NCI-H2081 (cell line): ENCODE measurements around the gene CPED1.
A peak's percentile ranks its signal among the peaks of the same experiment; 100 is the strongest.
"Not testable (repeated sequence)": the region's sequence is repeated elsewhere in the genome, so short reads cannot be mapped to it uniquely, and the experiment has no call there.

Experiments
- DNase-seq, 2 experiments: peaks; one replicate each; lab custom pipeline; 2025; lab: John Stamatoyannopoulos, UW

The CPED1 gene

GRCh38 chr7:121041516-121042148 lies 53.1 kb downstream of the CPED1 start:
- peak in 1 of 2 experiments; percentile 27 for DNase-seq

- no peak for DNase-seq
Measured at GRCh38 chr7:121042195-121042594, 53.7 kb downstream of the CPED1 start.

GRCh38 chr7:121042899-121043298 lies 54.4 kb downstream of the CPED1 start:
- DNase-seq: no peak

- DNase-seq: no peak
Measured at GRCh38 chr7:121043314-121044234, 55.1 kb downstream of the CPED1 start.

- no peak for DNase-seq
Measured at GRCh38 chr7:121045090-121045489, 56.6 kb downstream of the CPED1 start.

GRCh38 chr7:121046009-121046408 lies 57.5 kb downstream of the CPED1 start:
- no peak for DNase-seq

- no peak for DNase-seq
Measured at GRCh38 chr7:121046893-121047468, 58.5 kb downstream of the CPED1 start.

GRCh38 chr7:121048195-121048594 lies 59.7 kb downstream of the CPED1 start:
- no peak for DNase-seq

- DNase-seq: no peak
Measured at GRCh38 chr7:121049028-121049791, 60.7 kb downstream of the CPED1 start.

GRCh38 chr7:121049897-121050296 lies 61.4 kb downstream of the CPED1 start:
- DNase-seq: no peak

- no peak for DNase-seq
Measured at GRCh38 chr7:121053219-121053618, 64.7 kb downstream of the CPED1 start.

GRCh38 chr7:121054925-121055324 lies 66.4 kb downstream of the CPED1 start:
- no peak for DNase-seq

- no peak for DNase-seq
Measured at GRCh38 chr7:121057878-121058277, 69.4 kb downstream of the CPED1 start.

GRCh38 chr7:121058975-121059374 lies 70.5 kb downstream of the CPED1 start:
- DNase-seq: no peak

GRCh38 chr7:121059979-121060509 lies 71.5 kb downstream of the CPED1 start:
- not testable (repeated sequence) for DNase-seq

- DNase-seq: no peak
Measured at GRCh38 chr7:121061677-121062582, 73.4 kb downstream of the CPED1 start.

GRCh38 chr7:121062671-121063279 lies 74.3 kb downstream of the CPED1 start:
- no peak for DNase-seq

- DNase-seq: not testable (repeated sequence)
Measured at GRCh38 chr7:121067717-121068116, 79.2 kb downstream of the CPED1 start.

- no peak for DNase-seq
Measured at GRCh38 chr7:121069346-121070100, 81.0 kb downstream of the CPED1 start.

- DNase-seq: no peak
Measured at GRCh38 chr7:121071132-121071531, 82.6 kb downstream of the CPED1 start.
